Measurements from ENCODE around the gene RBKS. TPM values are rescaled to one million over a fixed set of nuclear protein-coding genes. Genes with fewer than 3 reads are reported as not detected.

The RBKS gene
- total RNA-seq, 1 donor from 2014 or later = 1.6 TPM

- intact Hi-C loops (cut with micrococcal nuclease) = no loop called here
Measured at GRCh38 chr2:27833931-27834330, 56.3 kb downstream of the RBKS start.

DNA sequence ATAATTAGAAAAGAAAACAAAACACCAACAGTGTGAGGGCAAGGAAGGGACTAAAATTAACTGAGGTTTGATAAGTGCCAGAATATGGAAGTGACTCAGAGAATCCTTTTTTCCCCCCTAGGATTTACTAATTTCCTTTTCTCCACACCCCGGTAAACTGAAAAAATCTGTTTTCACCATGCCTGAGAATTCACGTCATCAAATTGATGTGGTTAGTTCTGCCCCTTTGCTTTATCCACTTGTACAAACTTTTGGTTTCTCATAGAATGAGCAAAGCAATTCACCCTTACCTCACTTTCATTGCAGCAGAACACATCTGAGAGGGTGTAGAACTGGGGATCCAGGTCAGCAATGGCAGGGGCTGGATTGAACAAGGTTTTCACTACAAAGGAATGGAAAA lies 57.8 kb downstream of the RBKS start:
- intact Hi-C loops (cut with micrococcal nuclease) = no loop called here

DNA sequence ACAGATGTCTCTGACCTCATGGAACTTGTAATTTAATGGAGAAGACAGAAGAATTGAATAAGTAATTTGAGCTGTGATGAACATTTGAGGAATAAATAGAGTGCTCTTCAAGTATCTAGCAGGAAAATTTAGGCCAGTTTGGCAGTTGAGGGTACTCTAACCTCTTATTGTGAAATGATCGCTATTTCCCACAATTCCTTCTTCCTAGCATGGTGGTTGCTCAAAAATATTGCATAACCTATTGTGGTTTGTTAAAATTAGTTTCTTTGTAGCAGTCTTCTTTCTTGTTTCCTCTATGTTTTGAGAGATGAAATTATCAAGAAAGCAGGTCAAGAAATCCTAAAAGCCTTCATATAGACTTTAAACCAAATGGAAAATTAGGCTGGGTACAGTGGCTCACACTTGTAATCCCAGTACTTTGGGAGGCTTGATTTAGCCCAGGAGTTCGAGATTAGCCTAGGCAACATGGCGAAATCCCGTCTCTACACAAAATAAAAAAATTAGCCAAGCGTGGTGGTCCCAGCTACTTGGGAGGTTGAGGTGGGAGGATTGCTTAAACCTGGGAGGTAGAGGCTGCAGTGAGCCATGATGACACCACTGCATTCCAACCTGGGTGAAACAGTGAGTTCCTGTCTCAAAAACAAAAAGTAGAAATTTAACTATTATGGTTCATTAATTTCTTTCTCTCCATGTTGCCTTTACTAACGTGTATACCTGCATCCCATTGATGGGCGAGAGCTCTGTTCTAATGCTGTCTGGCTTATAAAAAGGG lies 58.7 kb downstream of the RBKS start:
- intact Hi-C loops (cut with micrococcal nuclease) = no loop called here

GRCh38 chr2:27830656-27831055 lies 59.5 kb downstream of the RBKS start:
- intact Hi-C loops (cut with micrococcal nuclease) = no loop called here

DNA sequence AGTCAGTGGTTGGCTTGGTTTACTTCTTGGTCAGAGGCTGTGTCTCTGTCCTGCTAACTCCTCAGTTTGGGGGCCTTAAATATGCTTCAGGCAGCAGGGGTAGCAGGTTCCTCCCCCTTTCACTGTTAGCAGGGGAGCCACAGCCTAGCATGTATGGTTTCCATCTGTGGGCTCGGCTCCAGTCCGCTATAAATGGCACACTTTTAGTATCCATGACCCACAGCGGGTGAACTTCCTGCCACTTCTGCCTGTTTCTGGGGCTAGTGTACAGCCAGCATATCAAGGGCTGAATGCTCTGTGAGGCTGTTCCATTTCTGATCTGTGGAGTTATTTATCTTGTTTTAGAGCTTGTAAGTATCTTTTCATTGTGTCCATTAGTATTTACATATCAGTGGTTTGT lies 60.4 kb downstream of the RBKS start:
- intact Hi-C loops (cut with micrococcal nuclease) = no loop called here

GRCh38 chr2:27828305-27828704 lies 61.9 kb downstream of the RBKS start:
- intact Hi-C loops (cut with micrococcal nuclease) = no loop called here

DNA sequence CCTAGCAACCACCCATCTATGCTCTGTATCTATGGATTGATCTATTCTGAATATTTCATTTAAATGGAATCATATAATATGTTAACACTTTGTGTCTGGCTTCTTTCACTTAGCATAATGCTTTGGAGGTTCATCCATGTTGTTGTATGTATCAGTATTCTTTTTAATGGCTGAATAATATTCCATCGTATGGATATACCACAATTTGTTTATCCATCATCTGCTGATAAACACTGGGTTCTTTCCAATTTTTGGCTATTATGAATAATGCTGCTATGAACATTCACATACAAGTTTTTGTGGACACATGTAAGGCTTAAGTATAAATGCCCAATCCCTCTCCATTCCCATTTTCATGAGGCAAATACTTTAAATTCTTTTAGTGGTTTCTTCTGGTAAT lies 65.8 kb downstream of the RBKS start:
- intact Hi-C loops (cut with micrococcal nuclease) = no loop called here

- intact Hi-C loops (cut with micrococcal nuclease) = no loop called here
Measured at GRCh38 chr2:27823569-27823968, 66.6 kb downstream of the RBKS start.

GRCh38 chr2:27823135-27823534 lies 67.1 kb downstream of the RBKS start:
- intact Hi-C loops (cut with micrococcal nuclease) = no loop called here

GRCh38 chr2:27822049-27822448 lies 68.1 kb downstream of the RBKS start:
- intact Hi-C loops (cut with micrococcal nuclease) = no loop called here

DNA sequence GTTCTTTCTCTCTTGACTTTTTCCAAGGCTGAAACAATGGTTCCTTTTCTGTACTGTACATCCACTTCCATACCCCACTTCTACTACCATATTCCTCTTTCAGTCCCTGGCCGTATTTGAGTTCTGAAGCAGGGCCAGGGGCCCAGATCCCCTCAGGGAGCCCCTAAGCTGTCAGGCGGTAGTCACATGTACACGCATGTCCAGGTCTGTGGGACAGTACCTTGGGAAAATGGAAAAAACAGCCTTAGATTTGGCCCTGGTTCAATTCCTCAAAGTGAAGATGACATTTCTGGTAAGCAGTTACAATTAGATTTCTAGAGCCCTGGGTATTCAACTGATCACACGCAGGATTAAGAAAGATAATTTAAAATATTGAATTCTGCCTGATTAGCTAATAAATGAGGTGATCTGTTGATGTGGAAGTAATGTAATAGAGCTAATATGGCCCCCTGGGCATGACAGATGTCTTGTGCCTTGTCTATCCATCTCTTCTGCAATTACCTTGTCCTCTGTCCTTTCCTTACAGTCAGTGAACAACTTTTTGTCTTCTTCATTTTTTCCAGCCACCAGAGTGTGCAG lies 74.2 kb downstream of the RBKS start:
- intact Hi-C loops (cut with micrococcal nuclease) = no loop called here

GRCh38 chr2:27814758-27815157 lies 75.4 kb downstream of the RBKS start:
- intact Hi-C loops (cut with micrococcal nuclease) = no loop called here

DNA sequence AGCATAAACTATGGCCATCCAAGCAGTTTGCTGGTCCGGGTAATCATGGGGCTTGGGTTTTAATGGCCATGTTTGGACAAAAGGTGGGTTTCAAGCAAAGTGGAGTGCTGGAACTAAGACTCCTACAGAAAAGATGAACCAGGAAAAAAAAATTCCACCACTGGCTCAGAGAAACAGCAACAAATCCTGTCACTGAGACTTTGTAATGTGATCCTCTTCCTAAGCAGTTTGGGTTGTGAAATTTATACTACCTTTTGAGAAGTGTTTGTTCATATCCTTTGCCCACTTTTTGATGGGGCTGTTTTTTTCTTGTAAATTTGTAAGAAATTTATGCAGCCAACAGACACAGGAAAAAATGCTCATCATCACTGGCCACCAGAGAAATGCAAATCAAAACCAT lies 78.4 kb downstream of the RBKS start:
- intact Hi-C loops (cut with micrococcal nuclease) = no loop called here

- intact Hi-C loops (cut with micrococcal nuclease) = no loop called here
Measured at GRCh38 chr2:27810455-27810854, 79.7 kb downstream of the RBKS start.

GRCh38 chr2:27809761-27810241 lies 80.4 kb downstream of the RBKS start:
- intact Hi-C loops (cut with micrococcal nuclease) = no loop called here

- intact Hi-C loops (cut with micrococcal nuclease) = no loop called here
Measured at GRCh38 chr2:27808984-27809383, 81.2 kb downstream of the RBKS start.

GRCh38 chr2:27808418-27808817 lies 81.8 kb downstream of the RBKS start:
- intact Hi-C loops (cut with micrococcal nuclease) = no loop called here

GRCh38 chr2:27807476-27807875 lies 82.7 kb downstream of the RBKS start:
- intact Hi-C loops (cut with micrococcal nuclease) = no loop called here

DNA sequence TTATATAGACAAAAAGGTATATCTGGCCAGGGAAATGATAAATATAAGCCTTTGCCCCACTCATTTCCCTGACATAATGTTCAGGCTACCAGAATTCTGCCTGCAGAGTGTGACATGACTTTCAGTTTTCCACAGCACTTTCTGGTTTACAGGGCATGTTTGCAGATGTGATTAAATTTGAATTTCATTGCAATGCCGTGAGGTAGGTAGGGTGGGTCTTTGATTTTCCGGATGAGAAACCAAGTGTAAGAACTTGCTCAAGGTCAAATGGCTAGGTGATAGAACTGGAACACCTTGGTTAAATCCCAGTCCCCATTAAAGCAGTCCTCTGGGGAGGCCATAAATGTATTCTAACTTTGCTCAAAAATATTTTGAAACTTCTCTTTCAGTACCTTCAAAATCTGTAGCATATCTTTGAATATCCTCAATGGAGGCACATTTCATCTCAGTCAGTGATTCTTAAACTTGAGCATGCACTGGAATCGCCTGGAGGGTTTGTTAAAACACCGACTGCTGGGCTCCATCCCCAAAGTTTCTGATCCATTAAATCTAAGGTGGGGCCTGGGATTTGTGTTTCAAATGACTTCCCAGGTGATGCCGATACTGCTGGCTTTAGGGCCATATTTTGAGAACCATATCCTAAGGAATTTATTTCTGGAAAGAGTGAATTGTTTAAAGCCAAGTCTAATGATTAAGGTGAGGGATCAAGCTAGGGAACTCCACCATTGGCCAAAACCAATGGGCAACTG lies 83.7 kb downstream of the RBKS start:
- intact Hi-C loops (cut with micrococcal nuclease) = no loop called here

- intact Hi-C loops (cut with micrococcal nuclease) = no loop called here
Measured at GRCh38 chr2:27805180-27805579, 85.0 kb downstream of the RBKS start.

DNA sequence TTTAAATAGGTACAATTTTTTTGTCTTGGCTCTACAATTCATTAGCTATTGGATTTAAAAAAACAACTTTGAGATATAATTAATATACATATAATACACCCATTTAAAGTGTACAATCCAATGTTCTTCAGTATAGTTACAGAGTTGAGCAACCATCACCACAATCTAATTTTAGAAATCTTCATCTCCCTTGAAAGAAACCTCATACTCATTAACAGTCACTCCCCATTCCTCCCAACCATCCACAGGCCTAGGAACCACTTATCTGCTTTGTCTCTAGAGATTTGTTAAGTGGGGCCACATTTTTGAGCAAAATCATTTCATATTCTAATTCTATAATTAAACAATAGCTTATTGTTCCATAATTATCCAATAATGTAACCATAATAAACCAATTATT lies 86.0 kb downstream of the RBKS start:
- intact Hi-C loops (cut with micrococcal nuclease) = no loop called here

DNA sequence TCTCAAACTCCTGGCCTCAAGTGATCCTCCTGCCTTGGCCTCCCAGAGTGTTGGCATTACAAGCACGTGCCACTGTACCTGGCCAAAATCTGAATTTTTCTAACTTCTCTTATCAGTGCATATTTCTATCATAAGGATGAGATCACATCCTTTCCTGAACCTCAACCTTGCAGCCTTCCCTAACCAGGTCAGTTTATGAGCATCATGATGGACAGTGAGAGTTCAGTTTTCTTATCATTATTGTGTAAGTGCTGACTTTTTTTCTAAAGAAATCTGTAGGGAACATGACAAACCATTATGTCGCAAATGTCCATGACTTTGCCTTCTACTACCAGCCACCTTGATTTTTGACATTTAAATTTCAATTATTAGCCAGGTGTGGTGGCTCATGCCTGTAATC lies 87.1 kb downstream of the RBKS start:
- intact Hi-C loops (cut with micrococcal nuclease) = no loop called here
